ENCODE measurements around the gene NPM1. TPM values are rescaled to one million over a fixed set of nuclear protein-coding genes. Genes with fewer than 3 reads are reported as not detected.

Gene NPM1
- total and polyA plus RNA-seq, 2 of the 13 experiments (the other 11 are each of a cell fraction or from before 2014, with no cell fraction given) = 2,047 to 3,353 TPM

DNA sequence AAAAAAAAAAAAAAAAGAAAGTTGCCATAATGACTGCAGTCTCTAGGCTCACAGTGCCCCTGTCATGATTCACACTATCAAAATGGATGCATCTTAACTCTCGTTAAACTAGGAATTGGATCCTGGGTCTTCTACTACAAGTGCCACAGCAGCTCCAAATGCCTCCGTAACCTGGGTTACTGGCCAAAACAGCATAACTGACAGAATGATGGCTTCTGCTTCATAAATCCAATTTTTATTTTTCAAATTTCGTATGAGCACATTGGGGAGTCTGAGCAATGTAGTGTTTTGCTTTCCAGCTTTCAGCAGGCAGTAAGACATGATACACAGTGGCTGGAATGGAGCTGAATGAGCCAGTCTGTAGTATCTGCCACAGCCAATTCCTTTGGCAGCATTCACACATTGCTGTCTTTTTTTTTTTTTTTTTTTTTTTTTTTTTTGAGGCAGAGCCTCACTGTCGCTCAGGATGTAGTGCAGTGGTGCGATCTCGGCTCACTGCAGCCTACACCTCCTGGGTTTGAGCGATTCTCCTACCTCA lies 36.0 kb upstream of the NPM1 start:
- Histone ChIP-seq H3K9ac (ENCODE audit: insufficient read depth, low read depth, low read length) (no peak overlapping the region), H4K20me1 (ENCODE audit: insufficient read depth, low read length) (no peaks in the 10 kb centered on the region), H3K27me3 (ENCODE audit: control insufficient read depth in 1 of 2, insufficient read depth in 2 of 2, low read length in 2 of 2) (no peaks in the 10 kb centered on the region), H3K79me2 (ENCODE audit: insufficient read depth, low read length) (no peaks in the 10 kb centered on the region), H3K9me3 (ENCODE audit: low read length) (no peaks in the 10 kb centered on the region), H3K4me1 (ENCODE audit: insufficient read depth, low read length) (no peaks in the 10 kb centered on the region), H3K36me3 (replicated peaks in 1 of 2; ENCODE audit: control insufficient read depth in 1 of 2, insufficient read depth in 2 of 2, low read length in 2 of 2) (no peaks in the 10 kb centered on the region), H3K4me2 (ENCODE audit: low read depth, low read length) (no peak overlapping the region), H2AFZ (ENCODE audit: low read length) (no peak overlapping the region), H3K27ac (ENCODE audit: extremely low read length, insufficient read depth, low read length) (no peak overlapping the region), H3K4me3 (replicated peaks in 1 of 3; ENCODE audit: insufficient read depth in 1 of 3, low read depth in 2 of 3, low read length in 3 of 3) (no peak overlapping the region)
- in situ Hi-C loops (cut with HindIII; ENCODE audit: extremely low pct_ligation_motif_present, low pct_unique_long_range_greater_than_20kb) = no loop called here
- no peak for FAIRE-seq
- ATAC-seq = no peak
- CTCF ChIA-PET (ENCODE audit: low intra/inter-chr PET ratio, low total read pairs) = no interaction called here
- BruUV-seq (replicated peaks) = no TSS peak
- intact Hi-C loops (cut with micrococcal nuclease; ENCODE audit: unreplicated experiment) = no loop called here
- DNase-seq (ENCODE audit: low spot score) = no peak
- TF ChIP-seq SP140L (CRISPR knock-in tag; IDR thresholded peaks at IDR 0.05; ENCODE audit: borderline replicate concordance) = no peak
- no peak for TF ChIP-seq AKAP8 (CRISPR knock-in tag; IDR thresholded peaks at IDR 0.05)
- no peak for TF ChIP-seq ZNF33B (CRISPR knock-in tag; IDR thresholded peaks at IDR 0.05)
- no peak for TF ChIP-seq PAX8 (CRISPR knock-in tag; IDR thresholded peaks at IDR 0.05; ENCODE audit: borderline replicate concordance)
- no peak for TF ChIP-seq YY1 (IDR thresholded peaks at IDR 0.05; ENCODE audit: insufficient read depth, insufficient replicate concordance, low read depth, low read length)
- no peak for TF ChIP-seq ZNF121 (CRISPR knock-in tag; IDR thresholded peaks at IDR 0.05)
- no peak for TF ChIP-seq TRIM24 (CRISPR knock-in tag; IDR thresholded peaks at IDR 0.05)
- TF ChIP-seq, protein P1, sequence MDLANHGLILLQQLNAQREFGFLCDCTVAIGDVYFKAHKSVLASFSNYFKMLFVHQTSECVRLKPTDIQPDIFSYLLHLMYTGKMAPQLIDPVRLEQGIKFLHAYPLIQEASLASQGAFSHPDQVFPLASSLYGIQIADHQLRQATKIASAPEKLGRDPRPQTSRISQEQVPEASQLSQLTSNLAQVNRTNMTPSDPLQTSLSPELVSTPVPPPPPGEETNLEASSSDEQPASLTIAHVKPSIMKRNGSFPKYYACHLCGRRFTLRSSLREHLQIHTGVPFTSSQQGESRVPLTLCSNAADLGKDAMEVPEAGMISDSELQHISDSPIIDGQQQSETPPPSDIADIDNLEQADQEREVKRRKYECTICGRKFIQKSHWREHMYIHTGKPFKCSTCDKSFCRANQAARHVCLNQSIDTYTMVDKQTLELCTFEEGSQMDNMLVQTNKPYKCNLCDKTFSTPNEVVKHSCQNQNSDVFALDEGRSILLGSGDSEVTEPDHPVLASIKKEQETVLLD (CRISPR knock-in tag; IDR thresholded peaks at IDR 0.05; ENCODE audit: low read depth) = no peak
- TF ChIP-seq MTA3 (CRISPR knock-in tag; IDR thresholded peaks at IDR 0.05) = no peak
- TF ChIP-seq MEF2D (CRISPR knock-in tag; IDR thresholded peaks at IDR 0.05) = no peak
- no peak for TF ChIP-seq ZNF180 (CRISPR knock-in tag; IDR thresholded peaks at IDR 0.05; ENCODE audit: borderline replicate concordance, low read depth)
- TF ChIP-seq ZNF354B (CRISPR knock-in tag; IDR thresholded peaks at IDR 0.05) = no peak
- TF ChIP-seq ATF1 (CRISPR knock-in tag; IDR thresholded peaks at IDR 0.05) = no peak
- no peak for TF ChIP-seq PLRG1 (conservative IDR thresholded peaks at IDR 0.05)
- TF ChIP-seq ZNF207 (IDR thresholded peaks at IDR 0.05; ENCODE audit: borderline replicate concordance) = no peak
- no peak for TF ChIP-seq ZNF564 (CRISPR knock-in tag; IDR thresholded peaks at IDR 0.05)
- TF ChIP-seq TBX2 (CRISPR knock-in tag; IDR thresholded peaks at IDR 0.05; ENCODE audit: borderline replicate concordance) = no peak
- TF ChIP-seq E2F2 (CRISPR knock-in tag; IDR thresholded peaks at IDR 0.05; ENCODE audit: borderline replicate concordance) = no peak
- POLR2A ChIA-PET = no interaction called here
- 16% methylated on average over 7 of the region's 7 CpGs for WGBS (ENCODE audit: low lambda C conversion rate)

All from HepG2 (cell line).